H4 (cell line): ENCODE data around the gene TAC3. TPM values are rescaled to one million over a fixed set of nuclear protein-coding genes. Genes with fewer than 3 reads are reported as not detected.
"Not testable (repeated sequence)": the region's sequence is repeated elsewhere in the genome, so short reads cannot be mapped to it uniquely, and the experiment has no call there.

ENCODE experiments used
- DNase-seq: peaks from one replicate; pipeline ENCODE4 v3.0.0-alpha.2; 2015; ENCODE audit warnings: low spot score
- total RNA-seq: library from RNA; depleted of rRNA; stranded (reverse); fragments of >200 nt; shearing (Covaris generic); gene quantifications from 2 replicates; pipeline ENCODE4 v1.2.3, GENCODE V29; 2014; rRNA removed

The TAC3 gene
- total RNA-seq, result not detected in 2 replicates

DNA sequence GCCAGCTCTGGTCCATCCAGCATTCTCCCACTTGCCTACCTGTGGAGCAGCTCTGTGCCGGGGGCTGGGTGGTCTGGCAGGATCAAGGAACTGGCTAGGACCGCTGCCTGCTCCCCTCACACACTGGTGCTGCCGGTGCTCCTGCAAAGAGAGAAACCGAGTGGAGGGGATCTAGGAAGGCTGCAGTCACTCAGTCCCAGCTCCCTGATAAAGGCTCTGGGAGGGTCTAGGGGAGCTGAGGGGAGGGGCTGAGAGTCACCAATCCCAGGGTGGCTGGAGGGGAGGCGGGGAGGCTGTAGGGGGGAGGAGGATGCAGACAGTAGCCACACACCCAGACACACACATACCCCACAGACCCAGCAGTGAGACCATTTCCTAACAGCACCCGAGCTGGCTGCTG, at the start of gene TAC3:
TAC3 (minus strand) TSS at position 182 of the 400 bp plus-strand sequence. CDS start 732 bp downstream, outside the sequence.
- no peak for DNase-seq

DNA sequence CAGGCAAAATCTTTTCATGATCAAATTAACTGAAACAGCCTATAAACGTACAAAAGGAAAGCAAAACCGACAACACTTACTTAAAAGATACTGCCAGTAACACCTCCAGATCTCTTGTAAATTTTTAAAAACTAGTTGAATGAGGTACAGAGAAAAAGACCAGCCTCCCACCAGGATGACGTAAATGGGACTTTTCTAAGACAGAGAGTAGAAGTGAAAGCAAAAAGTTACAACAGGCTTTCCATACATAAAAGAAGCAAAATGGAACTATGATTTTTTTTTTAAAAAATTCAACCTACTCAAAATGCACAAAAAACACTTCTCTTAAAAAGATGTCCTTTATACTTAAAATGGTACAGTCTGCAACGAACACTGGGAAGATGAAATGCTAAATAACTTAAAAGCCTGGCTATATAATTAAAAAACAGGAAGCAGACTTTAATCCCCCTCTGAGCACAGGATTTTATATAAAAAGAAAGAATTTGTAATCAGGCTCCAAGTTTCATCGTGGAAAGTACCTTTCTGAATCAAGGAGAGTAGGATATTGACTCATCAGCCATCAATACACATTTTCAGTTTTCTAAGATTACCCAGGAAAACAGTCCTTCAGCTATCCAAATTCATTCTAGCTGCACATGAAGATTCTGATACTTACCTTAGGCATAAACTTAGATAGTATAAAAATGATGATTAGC, 47.8 kb upstream of the TAC3 start:
- DNase-seq, result no peak

DNA sequence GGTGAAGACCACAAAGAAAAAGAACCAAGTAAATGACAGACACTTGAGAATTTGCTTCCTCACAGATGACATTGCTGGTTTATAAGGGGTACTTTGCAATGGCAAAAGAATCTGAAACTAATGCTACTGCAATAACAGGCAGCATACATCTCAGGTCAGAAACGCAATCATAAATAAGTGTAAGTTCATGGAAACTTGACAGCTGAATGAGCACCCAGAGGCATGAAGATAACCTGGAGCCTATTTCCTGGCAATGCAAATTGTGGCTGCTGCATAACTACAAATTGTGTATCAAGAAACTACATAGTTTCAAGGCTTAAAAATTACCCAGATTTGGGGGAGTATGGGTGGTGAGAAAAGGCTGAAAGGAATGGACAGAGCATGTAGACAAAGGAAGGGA, 42.1 kb upstream of the TAC3 start:
- no peak for DNase-seq

DNA sequence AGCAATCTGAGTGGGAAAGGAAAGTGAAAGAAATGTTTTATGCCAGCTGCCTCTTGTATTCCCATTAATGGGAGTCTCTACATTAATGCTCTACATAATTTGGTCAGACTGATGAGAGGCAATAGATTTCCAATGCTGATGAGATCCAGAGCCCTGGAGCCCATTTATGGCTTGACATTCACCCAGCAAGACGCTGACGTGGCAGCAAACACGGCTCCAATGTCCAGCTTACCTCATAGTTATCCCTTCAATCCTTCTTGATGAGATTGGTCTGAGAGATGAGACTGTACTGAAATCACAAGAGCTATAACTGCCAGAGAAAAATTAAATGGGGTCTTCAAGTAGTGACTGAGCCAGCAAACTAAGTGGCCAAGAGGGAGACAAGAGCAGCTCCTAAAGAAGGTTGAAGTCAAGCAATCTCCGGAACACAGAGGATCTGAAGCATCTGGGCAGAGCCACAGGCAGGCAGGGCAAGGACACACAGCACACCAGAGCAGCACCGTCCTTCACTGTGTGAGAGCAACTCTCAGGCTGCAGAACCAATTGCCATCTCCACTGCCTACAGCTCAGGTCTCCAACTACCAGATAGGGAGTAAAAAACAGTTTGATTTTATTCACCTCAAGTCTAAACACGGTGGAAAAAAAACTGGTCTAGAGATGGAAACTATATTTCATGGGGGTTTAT, 40.9 kb upstream of the TAC3 start:
- no peak for DNase-seq

DNA sequence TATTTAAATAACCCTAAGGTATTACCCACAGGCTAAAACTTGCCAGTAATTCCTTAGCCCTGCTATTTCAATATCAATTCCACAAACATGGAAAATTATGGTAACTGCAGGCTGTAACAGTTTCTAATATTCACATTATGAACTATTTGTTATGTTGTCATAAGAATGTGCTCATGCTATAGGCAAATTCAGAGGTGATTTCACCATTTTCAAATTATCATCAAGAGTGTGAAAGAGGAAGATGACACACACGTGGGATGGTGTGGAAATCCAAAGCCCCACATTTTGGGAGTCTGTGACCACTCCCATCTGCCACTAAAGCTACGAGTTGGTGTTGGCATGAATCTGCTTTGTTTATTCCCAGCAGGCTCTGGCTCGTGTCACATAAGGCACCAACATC, 39.5 kb upstream of the TAC3 start:
- no peak for DNase-seq

DNA sequence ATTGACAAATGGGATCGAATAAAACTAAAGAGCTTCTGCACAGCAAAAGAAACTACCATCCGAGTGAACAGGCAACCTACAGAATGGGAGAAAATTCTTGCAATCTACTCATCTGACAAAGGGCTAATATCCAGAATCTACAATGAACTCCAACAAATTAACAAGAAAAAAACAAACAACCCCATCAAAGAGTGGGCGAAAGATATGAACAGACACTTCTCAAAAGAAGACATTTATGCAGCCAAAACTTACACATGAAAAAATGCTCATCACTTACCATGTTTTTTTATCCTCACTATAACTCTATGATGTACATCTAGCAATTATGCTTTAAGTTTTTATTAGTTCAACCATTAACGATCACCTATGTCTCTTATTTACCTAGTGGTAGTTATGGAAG, 37.6 kb upstream of the TAC3 start:
- DNase-seq, result not testable (repeated sequence)

DNA sequence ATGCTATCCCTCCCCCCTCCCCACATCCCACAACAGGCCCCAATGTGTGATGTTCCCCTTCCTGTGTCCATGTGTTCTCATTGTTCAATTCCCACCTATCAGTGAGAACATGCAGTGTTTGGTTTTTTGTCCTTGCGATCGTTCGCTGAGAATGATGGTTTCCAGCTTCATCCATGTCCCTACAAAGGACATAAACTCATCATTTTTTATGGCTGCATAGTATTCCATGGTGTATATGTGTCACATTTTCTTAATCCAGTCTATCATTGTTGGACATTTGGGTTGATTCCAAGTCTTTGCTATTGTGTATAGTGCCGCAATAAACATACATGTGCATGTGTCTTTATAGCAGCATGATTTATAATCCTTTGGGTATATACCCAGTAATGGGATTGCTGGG, 36.8 kb upstream of the TAC3 start:
- DNase-seq, result not testable (repeated sequence)

DNA sequence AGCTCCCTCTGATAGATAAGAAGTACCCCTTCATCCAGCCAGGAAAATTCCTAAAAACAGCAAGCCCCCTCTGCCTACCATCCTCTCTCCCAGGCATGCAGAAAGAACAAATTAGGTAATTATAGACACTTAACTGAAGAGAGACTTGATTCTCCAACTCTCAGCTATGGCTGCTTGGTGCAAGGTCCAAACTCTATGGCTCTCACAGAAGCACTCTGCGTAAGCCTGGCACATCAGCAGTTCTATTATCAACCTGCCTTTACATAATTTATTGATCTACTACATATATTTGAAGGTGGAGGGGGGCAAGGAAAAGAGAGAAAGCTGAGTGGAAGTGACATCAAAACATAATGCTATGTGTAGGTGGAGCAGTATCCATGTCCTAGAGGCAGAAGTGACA, 34.7 kb upstream of the TAC3 start:
- DNase-seq, result no peak

DNA sequence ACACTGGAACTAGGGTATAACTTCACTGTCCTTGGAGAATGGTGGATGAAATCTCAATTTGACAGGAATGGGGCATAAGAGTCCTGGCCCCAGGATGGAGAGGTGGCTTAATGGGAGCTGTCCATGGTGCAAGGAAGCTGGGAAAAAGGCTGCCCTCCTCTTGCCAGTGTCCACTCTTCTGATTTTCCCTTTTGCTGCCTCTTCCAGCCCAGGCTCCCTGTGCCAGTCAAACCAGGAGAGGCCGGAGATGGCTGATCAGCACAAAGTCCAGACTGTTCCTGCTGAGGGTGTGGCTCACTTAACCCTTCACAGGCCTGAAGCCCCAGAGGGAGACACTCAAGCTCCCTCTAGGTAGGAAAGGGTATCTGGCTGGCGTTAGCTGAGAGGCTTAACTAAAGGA, 33.6 kb upstream of the TAC3 start, which contains the start of gene MYO1A:
MYO1A (minus strand) TSS at position 240 of the 400 bp plus-strand sequence. CDS start 1,806 bp downstream, outside the sequence.
- DNase-seq, result no peak

DNA sequence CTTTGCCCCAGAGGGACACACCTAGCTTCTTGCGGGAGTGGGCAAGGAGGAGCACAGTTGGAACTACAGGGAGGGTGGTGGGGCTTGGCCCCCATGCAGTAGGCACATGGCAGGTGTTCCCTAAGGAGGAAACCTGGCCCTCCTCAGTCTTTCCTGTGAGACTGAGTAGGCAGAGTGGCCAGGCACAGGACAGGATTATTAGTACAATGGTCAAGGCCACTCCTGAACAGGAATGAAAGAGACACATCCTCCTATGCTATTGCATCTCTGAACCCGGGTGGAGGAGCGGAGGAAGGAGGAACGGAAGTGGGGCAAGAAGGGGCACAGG, 32.8 kb upstream of the TAC3 start:
- no peak for DNase-seq

DNA sequence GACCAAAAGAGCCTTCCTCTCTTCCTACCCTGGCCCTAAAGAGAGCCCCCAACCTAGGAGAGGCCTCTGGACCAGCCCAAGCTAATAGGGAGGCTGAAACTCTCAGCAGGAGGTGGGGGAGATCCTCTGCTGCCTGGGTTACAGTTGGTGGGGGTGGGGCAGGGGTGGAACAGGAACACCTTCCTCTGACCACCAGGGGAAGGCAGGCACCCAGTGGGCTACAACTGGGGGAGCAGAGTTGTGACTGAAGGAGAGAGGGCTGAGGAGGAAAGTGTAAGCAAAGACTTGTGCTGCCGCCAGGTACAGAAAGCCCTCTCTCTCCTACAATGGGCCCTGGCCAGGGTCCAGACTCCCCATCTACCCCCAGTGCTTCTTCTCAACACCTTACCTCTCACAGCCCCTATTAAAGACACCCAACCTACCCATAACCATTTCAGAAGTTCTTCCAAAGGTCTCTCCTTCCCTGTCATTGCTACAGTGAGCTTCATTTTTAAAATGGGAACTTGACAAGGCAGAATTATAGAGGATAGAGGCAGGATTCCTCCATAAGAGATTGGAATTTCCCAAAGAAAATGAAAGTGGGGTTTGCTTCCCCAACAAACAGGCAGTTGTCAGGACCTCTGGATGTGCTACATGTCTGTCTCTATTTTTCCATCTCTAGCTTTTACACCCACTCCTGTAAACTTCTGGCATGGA, 32.2 kb upstream of the TAC3 start:
- no peak for DNase-seq

DNA sequence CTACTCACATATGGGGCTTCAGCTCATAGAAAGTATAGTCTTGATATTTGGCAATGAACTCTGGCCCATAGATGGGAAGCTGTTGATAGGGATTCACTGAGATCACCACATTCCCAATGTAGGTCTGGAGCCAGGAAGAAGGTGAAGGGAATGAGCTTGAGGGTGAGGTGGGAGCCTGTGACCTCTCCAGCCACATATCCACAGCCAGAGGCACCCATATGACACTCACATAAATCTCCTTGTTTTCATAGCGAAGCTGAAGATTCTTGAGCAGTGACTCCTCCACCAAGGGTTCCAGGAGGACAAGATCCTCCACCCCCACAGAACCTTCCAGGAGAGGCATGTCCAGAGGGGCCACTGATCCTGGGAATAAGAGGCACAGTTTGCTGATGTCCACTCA, 31.7 kb upstream of the TAC3 start:
- no peak for DNase-seq

DNA sequence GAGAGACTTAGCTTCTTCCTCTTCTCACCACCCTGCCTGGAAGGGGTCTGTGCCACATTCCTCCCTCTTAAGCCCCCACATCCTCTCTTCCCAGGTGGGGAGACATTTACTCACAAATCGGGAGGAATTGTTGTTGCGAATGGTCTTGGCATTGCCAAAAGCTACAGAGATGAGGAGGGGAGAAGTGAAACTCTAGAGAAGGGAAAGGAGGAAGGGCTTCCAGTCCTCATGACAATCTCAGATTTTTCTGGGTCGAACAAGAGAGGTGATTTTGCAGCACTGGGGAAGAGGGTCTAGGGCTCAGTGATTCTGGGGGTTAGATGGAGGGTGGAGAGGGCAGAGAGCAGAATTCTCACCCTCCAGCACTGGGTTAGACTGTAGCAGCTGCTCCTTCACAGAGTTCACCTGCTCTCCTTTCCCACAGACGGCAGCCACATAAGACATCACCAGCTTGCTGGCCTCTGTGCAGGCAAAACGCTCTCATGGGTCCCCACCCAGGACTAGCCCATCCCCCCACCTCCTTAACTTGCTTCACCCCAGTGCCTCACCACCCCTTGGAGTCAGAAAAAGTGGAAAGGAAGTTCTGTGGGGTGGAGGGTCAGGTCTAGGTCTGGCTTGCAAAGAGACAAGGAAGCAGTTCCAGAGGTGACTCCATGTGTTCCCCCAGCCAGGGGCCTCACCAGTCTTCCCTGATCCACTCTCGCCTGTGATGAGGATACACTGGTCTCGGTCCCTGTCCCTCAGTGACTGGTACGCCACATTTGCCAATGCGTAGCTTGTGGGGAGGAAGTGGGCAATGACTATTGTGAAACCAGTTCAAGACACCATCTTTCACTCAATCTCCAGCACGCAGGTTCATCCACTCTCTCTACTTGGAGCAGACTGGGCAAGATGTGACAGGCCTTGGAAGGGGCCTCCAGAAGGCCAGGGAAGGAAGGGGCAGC, 30.9 kb upstream of the TAC3 start:
- no peak for DNase-seq

DNA sequence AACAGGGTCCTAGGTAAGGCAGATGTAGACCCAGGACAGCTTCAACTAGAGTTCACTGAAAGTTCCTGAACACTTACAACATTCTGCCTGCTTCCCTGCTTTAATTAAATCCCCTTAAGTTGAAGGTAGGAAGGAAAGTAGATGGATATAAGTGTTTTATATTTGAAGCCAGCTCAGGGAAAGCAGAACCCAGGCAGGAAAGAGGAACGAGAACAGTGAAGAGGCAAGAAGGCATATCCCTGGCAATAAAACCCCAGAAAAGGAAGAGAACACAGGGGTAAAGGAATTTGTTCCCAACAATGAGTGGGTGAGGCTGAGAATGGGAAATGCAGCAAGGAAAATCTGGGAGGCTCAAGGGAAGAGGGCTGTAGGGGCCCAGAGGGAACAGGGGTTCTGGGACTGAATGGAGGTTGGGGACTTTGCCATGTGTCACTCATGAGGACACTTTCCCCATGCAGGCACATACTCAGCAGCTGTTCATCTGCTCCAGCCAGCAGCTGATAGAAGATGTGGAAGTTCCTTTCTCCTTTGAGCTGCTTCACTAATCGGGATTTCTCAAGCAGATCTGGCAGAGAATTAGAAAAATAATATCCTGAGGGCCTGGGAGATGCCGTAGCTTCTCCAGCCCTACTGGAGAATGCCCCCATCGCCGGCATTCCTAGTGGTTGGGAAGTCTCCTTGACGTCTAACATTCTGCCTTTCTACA, 29.9 kb upstream of the TAC3 start:
- no peak for DNase-seq

DNA sequence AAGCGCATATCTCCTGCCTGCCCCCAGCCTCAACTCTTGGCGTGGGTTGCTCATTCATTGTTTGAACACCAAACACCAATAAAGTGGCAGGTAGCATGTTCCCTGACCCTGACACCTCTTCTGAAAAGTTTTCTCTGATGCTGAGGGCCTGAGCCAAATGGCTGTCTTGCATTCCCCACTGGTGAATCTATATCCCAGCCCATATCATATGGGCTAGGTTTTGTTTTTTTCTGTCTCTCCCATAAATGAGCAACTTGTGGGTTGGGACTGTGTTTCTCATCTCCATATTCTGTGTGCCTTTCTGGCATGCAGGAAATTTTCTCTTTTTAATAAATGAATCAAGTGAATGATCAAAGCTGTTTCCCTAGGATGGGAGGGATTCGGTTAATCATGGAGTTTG, 28.6 kb upstream of the TAC3 start:
- DNase-seq, result no peak

DNA sequence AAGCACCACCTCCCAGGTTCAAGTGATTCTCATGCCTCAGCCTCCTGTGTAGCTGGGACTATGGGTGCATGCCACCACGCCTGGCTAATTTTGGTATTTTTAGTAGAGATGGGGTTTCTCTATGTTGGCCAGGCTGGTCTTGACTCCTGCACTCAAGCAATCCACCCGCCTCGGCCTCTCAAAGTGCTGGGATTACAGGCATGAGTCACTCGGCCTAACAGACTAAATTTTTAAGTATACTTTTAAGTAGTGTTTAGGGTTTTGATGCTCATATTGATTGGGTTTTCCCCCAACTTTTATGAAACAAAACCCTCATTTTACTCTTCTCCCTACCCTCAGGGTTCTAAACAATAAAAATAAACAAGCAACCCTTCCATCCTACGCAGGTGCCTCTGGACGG, 28.1 kb upstream of the TAC3 start:
- no peak for DNase-seq

DNA sequence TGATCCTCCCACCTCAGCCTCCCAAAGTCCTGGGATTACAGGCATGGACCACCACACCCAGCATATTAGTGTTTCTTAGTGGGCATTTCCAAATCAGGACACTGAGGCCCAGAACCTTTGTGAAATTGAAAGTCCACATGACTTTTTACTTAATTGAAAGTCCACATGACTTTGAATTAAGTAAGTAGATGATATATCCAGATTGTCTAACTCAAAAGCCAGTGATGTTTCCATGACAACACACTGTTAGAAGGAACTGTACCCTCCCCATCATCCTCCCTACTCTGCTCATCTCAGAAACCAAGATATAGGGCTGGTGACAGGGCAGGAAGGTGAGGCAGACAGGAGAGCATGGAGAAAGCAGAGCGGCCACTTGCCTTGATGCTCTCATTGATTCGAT, 26.4 kb upstream of the TAC3 start:
- DNase-seq, result no peak

DNA sequence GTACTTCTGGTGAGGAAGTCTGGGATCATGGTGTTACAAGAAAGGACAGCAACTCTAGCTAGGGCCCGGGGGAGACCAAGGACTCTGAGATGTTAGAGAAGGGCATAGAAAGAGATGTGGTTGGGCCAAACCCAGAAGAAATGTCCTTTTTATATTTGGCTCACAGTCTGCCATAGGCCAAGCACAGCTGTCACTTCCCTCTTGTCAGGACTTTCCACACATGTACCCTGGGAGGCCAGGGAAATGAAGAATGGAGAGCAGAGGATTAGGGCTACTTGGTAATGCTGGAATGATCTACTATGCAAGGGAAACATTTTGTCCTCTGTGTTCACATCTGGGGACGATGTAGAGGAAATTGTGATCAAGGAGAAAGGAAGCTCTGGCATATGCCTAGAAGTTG, 24.4 kb upstream of the TAC3 start:
- no peak for DNase-seq

DNA sequence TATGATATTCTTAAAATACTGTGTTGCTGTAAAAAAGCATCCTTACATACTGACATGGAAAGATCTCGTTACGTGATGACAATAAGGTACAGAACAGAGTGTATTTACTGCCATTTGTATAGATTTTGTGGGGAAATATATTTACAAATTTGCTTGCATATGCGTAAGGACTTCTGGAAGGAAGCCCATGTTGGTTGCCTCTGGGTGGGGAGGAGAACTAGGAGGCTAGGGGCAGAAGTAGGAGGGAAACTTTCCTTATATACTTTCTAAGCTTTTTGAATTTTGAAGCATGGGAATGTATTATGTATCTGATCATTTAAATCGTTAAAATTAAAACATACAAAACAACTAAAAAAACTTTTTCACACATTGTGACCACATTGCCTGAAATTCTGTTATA, 23.9 kb upstream of the TAC3 start:
- no peak for DNase-seq

DNA sequence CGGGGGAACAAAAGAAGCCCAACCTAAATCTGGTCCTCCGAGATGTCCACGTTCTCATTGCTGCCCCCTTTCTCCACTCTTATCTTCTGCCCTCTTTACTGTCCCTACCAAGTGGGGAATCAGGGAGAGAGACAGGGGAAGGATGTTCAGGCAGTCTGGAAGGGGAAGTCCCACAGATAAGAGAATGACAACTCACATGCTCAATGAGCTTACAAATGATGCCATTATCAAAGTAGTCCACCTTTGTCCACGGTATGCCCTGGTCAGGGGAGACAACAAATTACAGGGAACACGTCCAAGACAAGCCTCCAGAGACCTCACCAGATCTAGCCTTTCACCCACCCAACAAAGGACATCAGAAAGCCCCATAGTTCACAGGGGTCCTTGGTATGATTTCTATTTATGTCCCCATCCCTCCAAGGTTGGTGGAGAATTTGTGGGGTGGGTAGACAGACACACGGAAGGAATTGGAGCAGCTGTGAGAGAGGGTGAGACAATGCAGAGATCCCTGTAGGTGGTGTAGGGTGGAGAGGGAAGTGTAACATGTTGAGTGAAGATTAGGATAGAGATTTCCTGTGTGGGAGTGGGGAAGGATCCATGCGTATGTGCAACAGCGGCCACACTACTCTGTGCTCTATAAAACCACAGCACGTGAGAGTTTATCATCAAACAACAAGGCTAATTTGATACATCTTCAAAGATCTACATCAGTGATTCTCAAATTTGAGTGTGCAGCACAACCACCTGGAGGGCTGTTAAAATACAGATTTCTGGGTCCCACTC, 22.9 kb upstream of the TAC3 start:
- no peak for DNase-seq
